ENCODE data around the gene BNIPL. TPM values are rescaled to one million over a fixed set of nuclear protein-coding genes. Genes with fewer than 3 reads are reported as not detected.

BNIPL gene
- total RNA-seq, 2 donors from 2014 or later, result 0.69 to 1.9 TPM

GRCh38 chr1:151005729-151006319 lies 30.6 kb upstream of the BNIPL start:
- TF ChIP-seq, protein P1, sequence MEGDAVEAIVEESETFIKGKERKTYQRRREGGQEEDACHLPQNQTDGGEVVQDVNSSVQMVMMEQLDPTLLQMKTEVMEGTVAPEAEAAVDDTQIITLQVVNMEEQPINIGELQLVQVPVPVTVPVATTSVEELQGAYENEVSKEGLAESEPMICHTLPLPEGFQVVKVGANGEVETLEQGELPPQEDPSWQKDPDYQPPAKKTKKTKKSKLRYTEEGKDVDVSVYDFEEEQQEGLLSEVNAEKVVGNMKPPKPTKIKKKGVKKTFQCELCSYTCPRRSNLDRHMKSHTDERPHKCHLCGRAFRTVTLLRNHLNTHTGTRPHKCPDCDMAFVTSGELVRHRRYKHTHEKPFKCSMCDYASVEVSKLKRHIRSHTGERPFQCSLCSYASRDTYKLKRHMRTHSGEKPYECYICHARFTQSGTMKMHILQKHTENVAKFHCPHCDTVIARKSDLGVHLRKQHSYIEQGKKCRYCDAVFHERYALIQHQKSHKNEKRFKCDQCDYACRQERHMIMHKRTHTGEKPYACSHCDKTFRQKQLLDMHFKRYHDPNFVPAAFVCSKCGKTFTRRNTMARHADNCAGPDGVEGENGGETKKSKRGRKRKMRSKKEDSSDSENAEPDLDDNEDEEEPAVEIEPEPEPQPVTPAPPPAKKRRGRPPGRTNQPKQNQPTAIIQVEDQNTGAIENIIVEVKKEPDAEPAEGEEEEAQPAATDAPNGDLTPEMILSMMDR (IDR thresholded peaks at IDR 0.05), result no peak
- intact Hi-C loops (cut with DNase I), result loop anchor here (5.0 kb wide), 1 partner anchor 51 kb away; the partner anchor contains the start of gene CDC42SE1
- Histone ChIP-seq H3K9ac (ENCODE audit: low read depth in 2 of 2, low read length in 2 of 2) (peak overlapping the region; percentile 82 to 92), H3K9me3 (no peaks in the 10 kb centered on the region), H3K4me3 (peak overlapping the region; percentile 38), H3K4me1 (peaks cover 10% of the 10 kb centered on the region), H3K36me3 (no peaks in the 10 kb centered on the region), H3K27ac (peak overlapping the region; percentile 91), H3K27me3 (no peaks in the 10 kb centered on the region)
- no peak for DNase-seq

DNA sequence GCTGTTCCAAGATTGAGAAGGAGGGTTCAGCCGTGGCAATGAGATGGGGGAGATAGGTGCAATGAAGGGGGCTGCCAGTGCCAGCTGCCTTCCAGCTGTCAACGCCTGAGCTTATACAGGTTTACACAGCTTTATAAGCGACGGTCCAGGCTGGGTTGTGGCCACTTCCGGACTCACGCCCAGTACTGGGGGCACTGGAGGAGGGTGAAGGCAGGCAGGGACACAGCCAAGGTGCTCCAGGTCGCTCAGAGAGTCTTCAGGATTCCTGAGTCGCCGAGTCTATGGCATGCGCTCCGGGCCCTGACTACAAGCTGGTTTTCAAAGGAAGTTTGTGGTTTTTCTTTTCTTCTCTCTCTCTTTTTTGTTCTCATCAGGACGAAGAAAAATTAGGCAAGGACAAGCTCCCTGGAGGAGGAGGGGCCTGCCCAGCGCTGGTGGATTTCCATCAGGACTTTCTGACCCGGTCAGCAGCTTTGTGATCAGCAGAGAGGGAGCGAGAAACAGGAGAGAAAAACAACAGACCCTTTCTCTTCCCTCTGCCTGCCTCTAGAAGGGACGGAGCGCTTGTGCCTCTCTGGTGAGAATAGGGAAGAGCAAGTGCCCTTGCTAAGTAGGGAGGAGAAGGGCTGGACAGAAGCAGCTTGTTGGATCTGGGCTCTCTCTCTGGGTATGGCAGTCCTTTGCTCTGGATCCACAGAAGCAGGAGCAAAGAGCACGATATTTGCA lies 29.9 kb upstream of the BNIPL start, which contains the start of gene MINDY1:
MINDY1 (minus strand) TSS at position 576 of the 726 bp plus-strand sequence. CDS start 4,285 bp downstream, outside the sequence.
- TF ChIP-seq, protein P1 (IDR thresholded peaks at IDR 0.05), result peak; percentile 34
- H3K36me3 ChIP-seq, result no peaks in the 10 kb centered on the region
- DNase-seq, result peak; percentile 89
- peak within 1 kb of the TSS; percentile 82 to 92 for H3K9ac ChIP-seq (ENCODE audit: low read depth in 2 of 2, low read length in 2 of 2)
- peaks cover 10% of the 10 kb centered on the region for H3K4me1 ChIP-seq
- no peaks in the 10 kb centered on the region for H3K27me3 ChIP-seq
- peak within 1 kb of the TSS; percentile 91 for H3K27ac ChIP-seq
- intact Hi-C loops (cut with DNase I), result loop anchor here (5.0 kb wide), 1 partner anchor 51 kb away; the partner anchor contains the start of gene CDC42SE1
- no peaks in the 10 kb centered on the region for H3K9me3 ChIP-seq
- peak within 1 kb of the TSS; percentile 56 for H3K4me3 ChIP-seq

GRCh38 chr1:151007853-151008243 lies 28.5 kb upstream of the BNIPL start:
- no peaks in the 10 kb centered on the region for H3K27me3 ChIP-seq
- intact Hi-C loops (cut with DNase I), result loop anchor here (5.0 kb wide), 1 partner anchor 49 kb away; the partner anchor contains the start of gene CDC42SE1
- peak overlapping the region; percentile 91 for H3K27ac ChIP-seq
- H3K9me3 ChIP-seq, result no peaks in the 10 kb centered on the region
- DNase-seq, result no peak
- no peaks in the 10 kb centered on the region for H3K36me3 ChIP-seq
- TF ChIP-seq, protein P1 (IDR thresholded peaks at IDR 0.05), result no peak
- H3K9ac ChIP-seq (ENCODE audit: low read depth in 2 of 2, low read length in 2 of 2), result peak overlapping the region; percentile 31 to 92
- peak overlapping the region; percentile 56 for H3K4me3 ChIP-seq
- peaks cover 10% of the 10 kb centered on the region for H3K4me1 ChIP-seq

DNA sequence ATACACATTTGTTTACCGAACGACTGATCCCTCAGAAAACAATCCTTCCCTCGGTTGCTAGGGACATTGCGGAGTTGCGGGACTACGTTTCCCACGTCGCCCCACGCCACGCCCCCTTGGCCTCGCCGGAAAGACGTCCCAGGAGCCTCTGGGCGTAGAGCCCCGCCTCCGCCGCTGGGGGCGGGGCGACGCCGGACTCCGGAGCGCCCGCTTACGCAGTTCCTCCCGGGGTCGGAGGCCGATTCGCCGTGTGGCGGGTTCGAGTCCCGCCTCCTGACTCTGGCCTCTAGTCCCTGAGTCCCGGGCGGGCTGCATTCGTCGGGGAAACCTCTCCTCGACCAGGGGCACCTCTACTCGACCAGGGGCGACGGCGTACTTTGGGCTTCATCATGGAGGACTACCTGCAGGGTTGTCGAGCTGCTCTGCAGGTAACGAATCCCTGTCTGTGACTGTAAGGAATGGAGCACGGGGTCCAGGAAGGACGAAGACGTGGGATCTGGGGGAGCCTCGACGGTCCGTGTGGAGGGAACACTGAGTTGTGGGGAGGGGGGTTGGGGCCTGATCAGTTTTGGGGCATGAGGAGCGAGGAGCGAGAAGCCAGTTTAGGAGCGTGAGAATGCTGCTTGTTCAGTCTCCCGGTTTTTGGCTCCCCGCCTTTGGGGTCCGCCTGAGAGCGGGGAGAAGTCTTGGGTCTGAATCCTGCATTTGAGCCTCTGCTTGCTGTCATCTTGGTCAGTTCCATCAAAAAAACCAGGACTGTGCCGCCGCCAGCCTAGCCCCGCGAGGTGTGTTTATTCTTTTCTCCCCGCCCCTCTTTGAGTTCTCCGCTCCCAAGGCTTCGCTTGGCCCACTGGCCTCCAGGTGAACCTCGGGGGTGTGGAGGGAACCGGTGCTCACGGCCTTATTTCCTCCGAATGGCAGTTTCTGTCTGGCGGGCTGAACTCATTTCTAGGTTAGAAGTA lies 27.9 kb upstream of the BNIPL start, which contains the start of gene PRUNE1:
PRUNE1 (plus strand) TSS at position 206 of the 962 bp plus-strand sequence; CDS start at position 390, 184 bp downstream.
- Histone ChIP-seq H3K9me3 (no peaks in the 10 kb centered on the region), H3K27me3 (no peaks in the 10 kb centered on the region), H3K4me1 (peaks cover 10% of the 10 kb centered on the region), H3K27ac (peak within 1 kb of the TSS; percentile 91), H3K36me3 (no peaks in the 10 kb centered on the region), H3K4me3 (peak within 1 kb of the TSS; percentile 56), H3K9ac (ENCODE audit: low read depth in 2 of 2, low read length in 2 of 2) (peak within 1 kb of the TSS; percentile 70 to 92)
- TF ChIP-seq, protein P1 (IDR thresholded peaks at IDR 0.05), result no peak
- peak; percentile 98 for DNase-seq
- intact Hi-C loops (cut with DNase I), result loop anchor here (5.0 kb wide), 1 partner anchor 49 kb away; the partner anchor contains the start of gene CDC42SE1

Measured in colonic mucosa (tissue), 4 donors.